DMS53 treated with DMSO at 0.1 percent for 48 hours (cell line): ENCODE results near the gene RBM38.

Experiments
- DNase-seq: peaks from one replicate; lab custom pipeline; 2025; ENCODE audit not compliant: unreplicated experiment; lab: John Stamatoyannopoulos, UW

RBM38 gene

GRCh38 chr20:57402206-57403125, 11.3 kb downstream of the RBM38 start:
- no peak for DNase-seq

DNA sequence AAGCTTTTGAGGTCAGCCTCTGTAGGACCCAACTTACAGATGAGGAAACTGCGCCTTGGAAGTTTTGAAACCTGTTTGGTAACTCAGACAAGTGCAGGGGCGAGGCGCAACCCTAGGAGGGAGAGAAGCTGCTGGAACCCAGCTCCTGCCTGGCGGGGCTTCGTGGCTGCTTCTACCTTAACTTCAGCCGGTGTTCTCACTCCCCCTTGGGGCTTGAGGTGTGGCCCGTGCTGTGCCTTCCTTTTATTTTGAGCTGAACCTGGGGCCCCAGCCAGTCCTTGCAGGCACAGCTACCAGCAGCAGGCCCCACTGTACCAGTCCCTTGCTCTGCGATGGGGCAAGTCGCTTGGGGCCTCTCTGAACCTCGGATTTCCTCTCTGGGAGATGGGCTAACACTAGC, 12.0 kb downstream of the RBM38 start:
- no peak for DNase-seq

DNA sequence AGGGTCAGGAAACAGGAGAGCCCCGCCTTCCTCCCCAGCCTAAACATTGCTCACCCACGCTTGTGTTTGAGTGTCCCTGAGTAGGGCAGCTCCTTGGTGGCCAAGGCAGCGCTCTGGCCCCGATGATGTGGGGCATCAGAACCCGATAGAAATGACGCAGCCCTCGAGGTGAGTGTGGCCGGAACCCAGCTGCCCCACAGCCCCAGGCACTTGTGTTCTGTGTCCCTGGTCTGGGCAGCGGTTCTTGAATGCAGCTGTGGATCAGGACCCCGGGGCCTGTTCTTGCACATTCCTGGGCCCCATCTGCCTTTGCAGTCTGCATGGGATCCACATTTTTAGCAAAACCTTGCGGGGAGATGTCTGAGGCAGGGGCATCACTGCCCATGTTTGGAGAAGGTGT, 12.8 kb downstream of the RBM38 start:
- DNase-seq, result no peak

- no peak for DNase-seq
Observed at GRCh38 chr20:57404419-57405072, 13.3 kb downstream of the RBM38 start.

DNA sequence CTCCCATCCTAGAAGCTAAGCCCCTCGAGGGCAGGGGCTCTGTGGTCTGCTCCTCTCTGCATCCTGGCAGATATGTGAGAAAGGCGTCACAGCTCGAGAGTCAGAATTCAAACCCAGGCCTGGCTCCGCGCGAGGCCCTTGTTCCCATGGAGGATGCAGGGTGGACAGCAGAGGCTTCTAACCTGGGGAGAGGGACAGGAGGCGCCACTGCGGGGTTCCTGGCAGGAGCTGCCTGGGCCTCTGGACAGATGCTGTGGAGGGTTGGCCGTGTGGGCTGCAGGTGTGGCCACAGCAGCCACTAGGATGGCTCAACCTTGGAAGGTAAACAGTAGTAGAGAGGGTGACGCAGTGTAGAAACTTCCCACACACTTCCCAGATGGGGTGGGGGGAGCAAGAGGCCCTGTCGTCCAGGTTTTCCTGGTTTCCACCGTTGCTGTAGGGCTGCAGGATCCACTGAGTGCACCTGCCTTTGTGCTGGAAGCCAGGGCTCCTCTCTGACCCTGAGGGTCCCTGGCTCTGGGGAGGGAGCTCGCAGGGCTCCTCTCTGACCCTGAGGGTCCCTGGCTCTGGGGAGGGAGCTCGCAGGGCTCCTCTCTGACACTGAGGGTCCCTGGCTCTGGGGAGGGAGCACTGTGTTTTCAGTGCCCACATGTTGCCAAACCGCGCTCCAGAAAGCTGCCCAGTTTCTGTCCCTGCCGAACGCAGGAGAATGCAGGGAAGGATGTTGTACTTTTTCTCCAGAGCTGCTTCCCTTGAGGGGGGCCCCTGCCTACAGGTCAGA, 14.2 kb downstream of the RBM38 start:
- DNase-seq, result no peak

DNA sequence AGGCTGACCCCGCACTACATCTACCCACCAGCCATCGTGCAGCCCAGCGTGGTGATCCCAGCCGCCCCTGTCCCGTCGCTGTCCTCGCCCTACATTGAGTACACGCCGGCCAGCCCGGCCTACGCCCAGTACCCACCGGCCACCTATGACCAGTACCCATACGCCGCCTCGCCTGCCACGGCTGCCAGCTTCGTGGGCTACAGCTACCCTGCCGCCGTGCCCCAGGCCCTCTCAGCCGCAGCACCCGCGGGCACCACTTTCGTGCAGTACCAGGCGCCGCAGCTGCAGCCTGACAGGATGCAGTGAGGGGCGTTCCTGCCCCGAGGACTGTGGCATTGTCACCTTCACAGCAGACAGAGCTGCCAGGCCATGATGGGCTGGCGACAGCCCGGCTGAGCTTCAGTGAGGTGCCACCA, 16.4 kb downstream of the RBM38 start:
- no peak for DNase-seq

DNA sequence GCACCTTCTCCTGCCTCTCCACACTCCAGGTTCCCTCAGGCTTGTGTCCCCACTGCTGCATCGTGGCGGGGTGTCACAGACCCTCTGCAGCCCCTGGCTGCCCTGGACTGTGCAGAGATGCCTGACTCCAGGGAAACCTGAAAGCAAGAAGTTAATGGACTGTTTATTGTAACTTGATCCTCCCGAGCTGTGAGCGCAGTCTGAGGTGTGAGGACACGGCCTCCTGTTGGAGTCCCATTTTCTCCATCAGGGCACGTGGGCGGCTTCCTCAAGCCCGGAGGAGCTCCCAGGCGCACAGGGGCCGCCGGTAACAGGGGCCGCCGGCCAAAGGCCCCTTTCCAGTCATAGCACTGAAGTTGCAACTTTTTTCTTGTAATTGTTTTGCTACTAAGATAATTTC, 16.9 kb downstream of the RBM38 start:
- DNase-seq, result no peak

DNA sequence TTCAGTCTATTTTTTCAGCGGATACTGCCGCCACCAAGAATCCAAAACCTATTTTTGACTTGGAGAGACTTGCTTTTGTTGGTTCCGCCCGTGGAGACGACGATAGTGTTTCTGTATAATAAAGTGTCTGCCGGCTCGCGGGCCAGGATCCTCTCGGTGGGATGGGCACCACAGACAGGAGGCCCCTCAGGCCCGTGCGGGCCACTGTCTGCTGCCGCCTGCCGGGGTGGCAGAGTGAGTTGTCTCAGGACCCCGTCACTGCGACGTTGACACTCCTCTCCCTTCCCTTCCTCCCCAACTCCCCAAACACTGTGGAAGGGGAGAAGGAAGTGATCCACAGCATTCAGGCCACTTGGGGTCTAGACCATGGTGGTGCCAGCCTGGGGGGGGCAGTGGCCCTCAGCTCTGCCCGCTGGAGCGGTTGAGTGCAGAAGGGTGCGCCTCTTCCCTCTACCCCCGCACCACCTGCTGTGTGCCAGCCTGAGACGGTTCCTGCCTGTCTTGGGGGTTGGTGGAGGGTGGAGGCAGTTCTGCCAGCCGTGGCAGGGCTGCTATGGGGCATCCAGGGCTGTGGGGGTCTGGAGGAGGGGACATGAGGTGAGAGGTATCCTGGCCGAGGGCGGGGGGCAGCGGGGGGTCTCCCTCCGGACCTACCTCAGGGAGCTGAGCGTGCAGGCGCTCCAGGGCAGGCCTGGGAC, 17.5 kb downstream of the RBM38 start:
- DNase-seq, result no peak

DNA sequence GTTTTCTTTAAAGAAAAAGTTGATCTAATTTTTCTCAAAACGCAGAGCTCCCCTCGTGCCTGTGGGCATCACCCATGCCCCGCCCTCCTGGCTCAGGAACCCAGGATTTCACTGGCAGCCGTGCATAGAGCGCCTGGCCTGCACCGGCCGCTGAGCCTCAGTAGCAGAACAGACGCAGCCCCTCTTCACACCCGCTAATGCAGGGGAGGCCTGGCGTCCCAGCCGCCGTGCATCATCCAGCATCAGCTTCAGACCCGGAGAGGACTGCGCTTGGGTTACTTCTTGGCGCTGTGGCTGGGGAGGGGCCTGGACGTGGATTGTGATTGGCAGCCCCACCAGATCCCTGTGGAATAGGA, 18.1 kb downstream of the RBM38 start:
- no peak for DNase-seq

DNA sequence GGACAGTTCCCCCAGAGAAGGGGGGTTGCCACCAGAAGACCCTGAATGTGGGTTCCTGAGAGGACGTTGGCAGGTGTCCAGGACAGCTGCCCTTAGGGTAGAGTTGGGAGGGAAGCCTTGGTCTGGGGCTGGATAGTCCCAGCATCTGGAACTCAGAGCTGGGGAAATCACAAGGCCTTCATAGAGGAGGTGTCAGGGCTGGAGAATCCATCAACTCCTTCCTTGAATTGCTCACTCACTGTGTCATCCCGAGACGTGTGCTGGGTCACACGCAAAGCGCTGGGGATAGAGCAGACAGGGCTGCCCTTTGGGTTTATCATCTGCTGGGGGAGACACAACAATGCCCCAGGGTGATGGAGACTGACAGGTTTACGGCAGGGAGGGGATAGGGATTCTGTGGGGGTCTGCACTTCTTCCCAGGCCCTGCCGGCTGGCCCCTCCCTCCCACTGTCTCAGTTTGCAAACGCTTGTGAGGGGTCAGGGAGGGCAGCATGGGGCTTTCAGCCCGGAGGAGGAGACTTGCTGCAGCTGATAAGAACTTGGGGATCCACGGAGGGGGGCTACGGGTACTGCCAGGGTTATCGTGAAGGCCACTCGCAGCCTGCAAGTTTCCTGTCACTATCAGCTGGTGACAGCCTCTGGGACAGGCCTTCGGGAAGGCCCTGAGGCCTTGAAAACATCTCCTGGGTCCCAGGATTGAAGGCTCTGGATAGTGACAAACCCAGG, 18.6 kb downstream of the RBM38 start:
- no peak for DNase-seq

- no peak for DNase-seq
Observed at GRCh38 chr20:57410398-57410920, 19.3 kb downstream of the RBM38 start.

GRCh38 chr20:57410924-57411323, 19.7 kb downstream of the RBM38 start:
- DNase-seq, result no peak

DNA sequence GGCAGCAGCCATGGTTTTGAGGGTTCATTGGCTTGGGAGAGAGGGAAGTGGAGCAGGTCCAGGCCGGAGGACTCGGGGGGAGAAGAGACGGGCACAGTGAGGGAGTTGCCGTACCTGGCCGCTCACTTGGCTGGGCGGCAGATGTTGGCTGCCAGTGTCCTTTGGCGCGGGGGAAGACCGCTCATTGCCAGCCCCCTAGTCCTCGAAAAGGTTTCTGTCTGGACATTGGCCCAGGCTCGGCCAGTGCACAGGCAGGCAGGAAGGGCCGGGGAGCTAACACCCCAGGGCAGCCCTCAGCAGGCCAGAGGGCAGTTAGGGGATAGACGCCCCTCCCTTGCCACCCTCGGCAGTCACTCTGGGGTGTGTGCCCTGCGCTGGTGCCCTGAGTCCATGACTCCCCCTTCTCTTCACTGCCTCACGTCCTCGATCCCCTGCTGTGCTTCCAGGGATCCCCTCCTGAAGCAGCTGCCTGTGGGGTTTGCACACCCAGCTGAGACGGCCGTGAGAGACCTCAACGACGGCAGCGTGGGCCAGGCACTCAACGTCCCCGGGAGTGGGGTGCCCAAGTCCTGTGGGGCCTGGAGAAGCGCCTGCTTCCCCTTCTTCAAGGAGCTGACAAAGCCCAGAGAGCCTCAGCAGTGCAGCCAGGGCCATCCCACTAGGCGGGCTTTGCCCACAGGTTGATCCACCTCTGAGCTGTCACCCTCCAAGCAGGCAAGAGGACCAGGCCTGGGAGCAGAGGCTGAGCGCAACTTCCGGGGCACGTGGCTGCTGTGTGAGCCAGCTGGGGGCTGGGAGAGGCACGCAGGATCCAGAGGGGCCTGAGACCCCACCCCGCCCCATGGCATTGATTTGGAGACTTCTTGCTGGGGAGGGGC, 20.4 kb downstream of the RBM38 start:
- DNase-seq, result no peak

DNA sequence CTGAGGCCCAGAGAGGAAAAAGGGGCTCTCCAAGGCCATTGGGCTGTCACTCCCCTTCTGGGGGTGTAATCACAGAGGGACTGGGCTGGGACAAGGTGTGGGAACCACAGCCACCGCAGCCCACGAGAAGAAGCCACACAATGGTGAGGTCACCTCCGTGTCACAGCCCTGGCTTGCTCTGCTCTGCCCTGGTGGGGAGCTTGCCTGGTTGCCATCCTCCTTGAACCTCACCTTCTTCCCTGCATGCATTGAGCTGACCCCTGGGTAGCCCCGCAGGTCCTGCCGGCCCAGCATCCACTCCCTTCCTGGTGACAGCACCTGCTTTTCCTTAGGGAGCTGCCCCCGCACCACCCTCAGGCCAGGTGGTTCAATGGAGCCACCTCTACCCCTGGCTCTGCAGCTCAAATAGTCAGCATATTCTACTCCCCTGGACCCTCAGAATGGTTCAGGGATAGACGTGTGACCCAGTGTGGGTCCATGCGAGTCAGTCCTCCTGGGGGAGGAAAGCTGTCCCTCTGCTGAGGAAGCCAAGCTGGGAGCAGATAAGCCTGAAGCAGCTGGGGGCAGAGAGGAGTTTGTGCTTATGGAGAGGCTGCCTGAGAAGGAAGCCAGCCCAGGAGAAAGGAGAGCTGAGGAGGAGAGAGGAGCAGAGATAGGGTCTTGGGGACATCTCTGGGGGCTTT, 21.3 kb downstream of the RBM38 start:
- DNase-seq, result no peak

DNA sequence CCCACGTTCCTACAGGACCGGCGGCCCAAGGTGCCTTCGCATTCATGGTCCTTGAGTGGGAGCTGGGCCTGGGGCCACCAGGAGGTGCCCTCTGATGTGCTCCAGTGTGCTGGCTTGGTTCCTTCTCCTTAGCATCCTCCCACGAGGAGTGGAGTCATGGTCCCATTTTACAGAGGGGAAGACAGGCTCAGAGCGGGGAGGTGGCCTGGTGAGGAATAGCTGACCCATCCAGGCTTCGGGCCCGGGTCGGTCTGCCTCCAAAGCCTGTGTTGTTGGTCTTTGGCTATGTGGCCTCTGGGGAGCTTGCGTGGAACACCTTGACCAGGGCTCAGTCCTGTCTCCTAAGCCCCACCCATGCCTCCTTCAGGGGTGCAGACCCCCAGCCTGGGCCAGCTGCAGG, 22.8 kb downstream of the RBM38 start:
- no peak for DNase-seq

DNA sequence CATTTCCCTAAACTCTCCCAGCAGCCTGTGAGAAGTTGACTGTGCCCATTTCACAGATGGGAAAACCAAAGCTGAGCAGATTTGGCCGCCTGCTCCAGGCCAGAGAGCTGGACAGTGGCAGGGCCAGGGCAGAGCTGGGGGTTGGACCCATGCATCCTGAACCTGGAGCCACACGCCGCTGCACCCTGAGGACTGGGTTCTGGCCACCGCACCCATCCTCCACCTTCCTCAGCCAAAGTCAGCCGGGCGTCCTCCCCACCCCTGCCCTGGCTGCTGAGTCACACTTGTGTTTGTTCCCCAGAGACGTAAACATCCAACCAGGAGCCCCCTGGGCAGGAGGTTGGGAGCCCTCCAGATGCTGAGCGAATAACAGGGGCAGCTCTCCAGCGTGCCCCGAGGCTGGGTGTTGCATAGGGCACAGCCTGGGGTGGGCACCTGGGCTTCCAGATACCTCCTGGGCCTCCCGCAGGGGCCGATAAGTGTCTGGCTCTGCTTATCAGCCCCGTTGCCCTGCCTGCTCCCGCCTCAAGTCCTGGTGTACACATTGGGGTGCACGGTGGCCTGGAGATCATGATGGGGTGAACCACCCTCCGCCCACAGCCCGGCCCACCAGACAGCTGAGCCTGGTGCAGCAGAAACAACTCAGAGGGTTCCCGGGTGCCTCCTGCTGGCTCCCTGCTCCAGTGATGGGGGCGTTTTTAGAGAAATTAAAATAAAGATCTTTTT, 23.8 kb downstream of the RBM38 start:
- DNase-seq, result no peak

DNA sequence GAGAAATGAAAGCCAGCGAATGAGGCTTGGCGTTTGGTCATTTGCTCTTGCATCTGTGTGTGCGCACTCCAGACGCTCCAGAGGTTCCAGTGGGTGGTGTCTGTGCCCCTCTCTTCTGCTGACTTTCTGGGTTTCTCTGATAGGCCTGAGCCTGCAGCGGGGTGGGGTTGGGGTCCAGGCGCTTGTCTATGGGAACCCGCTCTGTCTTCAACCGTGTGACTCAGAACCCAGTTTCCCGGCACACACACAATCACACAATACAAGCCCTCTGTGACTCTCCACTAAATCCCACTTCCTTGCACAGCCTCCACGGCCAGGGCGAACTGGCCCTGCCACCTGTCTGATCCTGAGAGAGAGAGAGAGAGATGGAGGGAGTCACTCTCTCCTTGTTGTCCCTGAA, 24.6 kb downstream of the RBM38 start:
- no peak for DNase-seq
